OCI-LY1 (cell line): Measurements from ENCODE around the gene NNT.

ENCODE experiments used
- EZH2 ChIP-seq: fragments of 200-600 bp; sonication (generic), shearing (Covaris generic); IDR thresholded peaks from 2 replicates; pipeline ENCODE4 v1.8.0; 2017; ENCODE audit warnings: borderline replicate concordance, mixed run types, mild to moderate bottlenecking, antibody characterized with exemption, low read length, moderate library complexity, mixed read lengths
- TF ChIP-seq, protein P1 (sequence below): fragments of 200-600 bp; sonication (generic), shearing (Covaris generic); IDR thresholded peaks from 2 replicates; pipeline ENCODE4 v1.5.1; 2017; ENCODE audit warnings: mild to moderate bottlenecking, antibody characterized with exemption, low read length, moderate library complexity, mixed read lengths

DNA sequence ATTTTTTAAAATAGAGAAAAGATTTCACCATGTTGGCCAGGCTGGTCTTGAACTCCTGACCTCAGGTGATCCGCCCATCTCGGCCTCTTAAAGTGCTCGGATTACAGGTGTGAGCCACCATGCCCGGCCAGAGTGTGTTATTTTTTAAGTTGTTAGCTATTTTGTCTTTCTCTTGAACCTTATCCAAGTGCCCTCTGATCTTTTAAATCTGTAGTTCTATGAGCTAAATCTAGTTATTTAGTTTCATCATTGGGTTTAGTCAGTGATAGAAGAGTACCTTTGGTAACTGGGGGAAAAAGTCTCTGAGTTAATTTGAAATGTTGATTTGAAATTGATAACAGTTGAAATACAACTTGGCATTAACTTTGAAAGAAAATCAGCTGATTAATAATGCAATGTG, 88.3 kb downstream of the NNT start:
- TF ChIP-seq, protein P1, sequence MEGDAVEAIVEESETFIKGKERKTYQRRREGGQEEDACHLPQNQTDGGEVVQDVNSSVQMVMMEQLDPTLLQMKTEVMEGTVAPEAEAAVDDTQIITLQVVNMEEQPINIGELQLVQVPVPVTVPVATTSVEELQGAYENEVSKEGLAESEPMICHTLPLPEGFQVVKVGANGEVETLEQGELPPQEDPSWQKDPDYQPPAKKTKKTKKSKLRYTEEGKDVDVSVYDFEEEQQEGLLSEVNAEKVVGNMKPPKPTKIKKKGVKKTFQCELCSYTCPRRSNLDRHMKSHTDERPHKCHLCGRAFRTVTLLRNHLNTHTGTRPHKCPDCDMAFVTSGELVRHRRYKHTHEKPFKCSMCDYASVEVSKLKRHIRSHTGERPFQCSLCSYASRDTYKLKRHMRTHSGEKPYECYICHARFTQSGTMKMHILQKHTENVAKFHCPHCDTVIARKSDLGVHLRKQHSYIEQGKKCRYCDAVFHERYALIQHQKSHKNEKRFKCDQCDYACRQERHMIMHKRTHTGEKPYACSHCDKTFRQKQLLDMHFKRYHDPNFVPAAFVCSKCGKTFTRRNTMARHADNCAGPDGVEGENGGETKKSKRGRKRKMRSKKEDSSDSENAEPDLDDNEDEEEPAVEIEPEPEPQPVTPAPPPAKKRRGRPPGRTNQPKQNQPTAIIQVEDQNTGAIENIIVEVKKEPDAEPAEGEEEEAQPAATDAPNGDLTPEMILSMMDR, result no peak
- TF ChIP-seq EZH2, result no peak
